ENCODE results near the gene FETUB. TPM values are rescaled to one million over a fixed set of nuclear protein-coding genes. Genes with fewer than 3 reads are reported as not detected.

FETUB gene
- total RNA-seq, 1 experiment from 2014 or later = not detected

- Histone ChIP-seq H3K9me3 (ENCODE audit: low read length) (no peaks in the 10 kb centered on the region), H3K4me1 (ENCODE audit: insufficient read depth, low read length) (peaks cover 16% of the 10 kb centered on the region), H3K9me2 (replicated peaks; ENCODE audit: low read length) (no peaks in the 10 kb centered on the region), H3K27me3 (ENCODE audit: low read length) (no peaks in the 10 kb centered on the region), H3K36me3 (ENCODE audit: low read depth, low read length) (no peaks in the 10 kb centered on the region), H3K4me2 (ENCODE audit: low read length) (peak overlapping the region; percentile 46), H3K4me3 (ENCODE audit: low read length) (no peak overlapping the region; the same call in 1 of the 2 replicates), H2AFZ (ENCODE audit: low read length) (peak overlapping the region; percentile 81), H3K9ac (ENCODE audit: low read length) (no peak overlapping the region), H4K20me1 (ENCODE audit: low read length) (no peaks in the 10 kb centered on the region), H3K79me2 (ENCODE audit: low read length) (no peaks in the 10 kb centered on the region), H3K27ac (ENCODE audit: low read length) (no peak overlapping the region), H3F3A (ENCODE audit: low read length, unreplicated experiment) (no peaks in the 10 kb centered on the region)
- ATAC-seq = no peak
- TF ChIP-seq CTCF (conservative IDR thresholded peaks at IDR 0.05; ENCODE audit: low read depth, low read length) (no peak), EZH2 (IDR thresholded peaks at IDR 0.05; ENCODE audit: low read length, unreplicated experiment) (no peak), EZH2phosphoT487 (IDR thresholded peaks at IDR 0.05; ENCODE audit: borderline replicate concordance, low read length) (no peak)
- BruUV-seq (replicated peaks) = no TSS peak
- DNase-seq = no peak
- POLR2A ChIA-PET (ENCODE audit: unreplicated experiment) = no interaction called here
- CTCF ChIA-PET = interaction anchor here (0.6 to 1.1 kb wide), 3 partner anchors 44 to 208 kb away, joined by 3 to 11 read pairs (median 4); partner anchors contain the start of gene DNAJB11
- intact Hi-C loops (cut with micrococcal nuclease) = loop anchor here (1.0 to 2.0 kb wide), 2 partner anchors 207 to 631 kb away; no protein-coding TSS in a partner anchor
Observed at GRCh38 chr3:186614266-186614596, 26.0 kb upstream of the FETUB start.

DNA sequence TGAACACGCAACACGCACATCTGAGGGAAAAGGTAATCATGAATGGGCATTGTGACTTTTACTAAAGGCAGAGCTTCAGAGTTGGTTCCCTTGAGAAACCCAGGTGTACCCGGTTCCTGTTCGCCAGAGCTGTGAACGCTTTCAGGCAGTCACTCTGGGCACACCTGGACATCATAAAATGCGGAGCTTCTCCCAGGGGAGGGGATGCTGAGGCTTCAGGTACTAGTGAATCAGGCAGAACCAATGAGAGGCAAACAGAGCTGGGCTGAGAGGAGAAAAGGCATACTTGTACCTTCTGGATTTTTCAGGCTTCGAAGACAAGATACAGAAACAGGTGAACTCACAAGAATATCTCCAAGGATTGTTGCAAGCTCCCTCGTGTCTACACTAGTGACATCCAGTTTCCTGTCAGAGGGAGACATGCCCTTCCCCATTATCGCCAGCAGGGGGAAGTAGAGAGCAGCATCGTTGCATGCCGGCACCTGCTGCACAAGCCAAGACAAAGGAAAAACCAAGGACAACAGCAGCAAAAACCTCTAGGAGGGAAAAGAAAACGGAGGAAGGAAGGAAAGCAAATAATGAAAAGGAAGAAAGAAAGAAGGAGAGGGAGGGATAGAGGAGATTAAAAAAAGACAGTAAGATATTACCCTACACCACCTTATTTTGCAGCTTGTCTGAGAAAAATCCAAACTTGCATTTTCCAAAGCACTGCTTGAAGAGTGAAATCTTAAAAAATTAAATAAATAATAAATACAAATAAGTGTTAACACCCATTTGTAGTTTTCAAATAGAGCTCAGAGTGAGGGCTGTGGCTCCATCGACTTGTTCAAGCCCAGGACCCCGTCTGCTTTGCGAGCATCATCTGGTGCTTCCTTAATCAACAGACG is 25.4 kb upstream of the FETUB start:
- no peaks in the 10 kb centered on the region for H3K9me2 ChIP-seq (replicated peaks; ENCODE audit: low read length)
- H3K79me2 ChIP-seq (ENCODE audit: low read length) = no peaks in the 10 kb centered on the region
- peaks cover 16% of the 10 kb centered on the region for H3K4me1 ChIP-seq (ENCODE audit: insufficient read depth, low read length)
- no TSS peak for BruUV-seq (replicated peaks)
- no peaks in the 10 kb centered on the region for H3K36me3 ChIP-seq (ENCODE audit: low read depth, low read length)
- POLR2A ChIA-PET (ENCODE audit: unreplicated experiment) = no interaction called here
- no peak overlapping the region for H3K27ac ChIP-seq (ENCODE audit: low read length)
- no peaks in the 10 kb centered on the region for H4K20me1 ChIP-seq (ENCODE audit: low read length)
- no peaks in the 10 kb centered on the region for H3F3A ChIP-seq (ENCODE audit: low read length, unreplicated experiment)
- no peaks in the 10 kb centered on the region for H3K9me3 ChIP-seq (ENCODE audit: low read length)
- peak overlapping the region; percentile 22; the same call in 1 of the 2 replicates for H3K4me3 ChIP-seq (ENCODE audit: low read length)
- peak; percentile 90 for DNase-seq
- H3K4me2 ChIP-seq (ENCODE audit: low read length) = peak overlapping the region; percentile 46
- TF ChIP-seq CTCF (conservative IDR thresholded peaks at IDR 0.05; ENCODE audit: low read depth, low read length) (peak; percentile 97), EZH2phosphoT487 (IDR thresholded peaks at IDR 0.05; ENCODE audit: borderline replicate concordance, low read length) (no peak)
- H3K9ac ChIP-seq (ENCODE audit: low read length) = no peak overlapping the region
- ATAC-seq = peak; percentile 57
- CTCF ChIA-PET = interaction anchor here (0.6 to 1.1 kb wide), 3 partner anchors 44 to 207 kb away, joined by 3 to 11 read pairs (median 4); partner anchors contain the start of gene DNAJB11
- no peaks in the 10 kb centered on the region for H3K27me3 ChIP-seq (ENCODE audit: low read length)
- intact Hi-C loops (cut with micrococcal nuclease) = loop anchor here (1.0 to 2.0 kb wide), 2 partner anchors 206 to 632 kb away; no protein-coding TSS in a partner anchor
- H2AFZ ChIP-seq (ENCODE audit: low read length) = peak overlapping the region; percentile 81

GRCh38 chr3:186616299-186616617 is 23.9 kb upstream of the FETUB start:
- ATAC-seq (no peak), DNase-seq (no peak)
- Histone ChIP-seq H3K9ac (ENCODE audit: low read length) (no peak overlapping the region), H3K9me2 (replicated peaks; ENCODE audit: low read length) (no peaks in the 10 kb centered on the region), H3K9me3 (ENCODE audit: low read length) (no peaks in the 10 kb centered on the region), H3F3A (ENCODE audit: low read length, unreplicated experiment) (no peaks in the 10 kb centered on the region), H3K4me3 (ENCODE audit: low read length) (no peak overlapping the region), H3K27ac (ENCODE audit: low read length) (no peak overlapping the region; the same call in 1 of the 2 replicates), H3K27me3 (ENCODE audit: low read length) (no peaks in the 10 kb centered on the region), H3K4me1 (ENCODE audit: insufficient read depth, low read length) (peaks cover 16% of the 10 kb centered on the region), H3K79me2 (ENCODE audit: low read length) (no peaks in the 10 kb centered on the region), H3K36me3 (ENCODE audit: low read depth, low read length) (no peaks in the 10 kb centered on the region), H4K20me1 (ENCODE audit: low read length) (no peaks in the 10 kb centered on the region), H2AFZ (ENCODE audit: low read length) (no peak overlapping the region), H3K4me2 (ENCODE audit: low read length) (peak overlapping the region; percentile 36)
- ChIA-PET CTCF (interaction anchor here (1.2 to 1.6 kb wide), 4 partner anchors 46 to 205 kb away, joined by 7 to 10 read pairs (median 8); partner anchors contain the start of gene DNAJB11), POLR2A (ENCODE audit: unreplicated experiment) (interaction anchor here (0.5 to 1.0 kb wide), 3 partner anchors 46 to 211 kb away, joined by 4 to 7 read pairs (median 5); partner anchors contain the start of gene DNAJB11)
- TF ChIP-seq EZH2phosphoT487 (IDR thresholded peaks at IDR 0.05; ENCODE audit: borderline replicate concordance, low read length) = no peak
- TF ChIP-seq EZH2 (IDR thresholded peaks at IDR 0.05; ENCODE audit: low read length, unreplicated experiment) = no peak
- TF ChIP-seq CTCF (conservative IDR thresholded peaks at IDR 0.05; ENCODE audit: low read depth, low read length) = no peak
- intact Hi-C loops (cut with micrococcal nuclease) = loop anchor here (2.0 kb wide), 1 partner anchor 75 kb away; no protein-coding TSS in a partner anchor
- no TSS peak for BruUV-seq (replicated peaks)

Data from PC-3 (cell line).